Nephron progenitor cell (in vitro differentiated cells): ENCODE measurements around the gene SEC14L5.

Source experiments
- DNase-seq: peaks from one replicate; pipeline ENCODE4 v3.0.0; 2021
- H3K27ac Mint-ChIP-seq: 2 replicates; pipeline ENCODE4 v1.8.0; 2021; ENCODE audit warnings: mild to moderate bottlenecking, moderate library complexity, mixed read lengths
- H3K27me3 Mint-ChIP-seq: 2 replicates; pipeline ENCODE4 v1.8.0; 2021; ENCODE audit warnings: mild to moderate bottlenecking, low read depth, mixed read lengths; ENCODE audit not compliant: poor library complexity
- H3K36me3 Mint-ChIP-seq: 2 replicates; pipeline ENCODE4 v1.8.0; 2021; ENCODE audit warnings: low read depth, mixed read lengths
- H3K4me1 Mint-ChIP-seq: 2 replicates; pipeline ENCODE4 v1.8.0; 2021; ENCODE audit warnings: mixed read lengths
- H3K4me3 Mint-ChIP-seq: 2 replicates; pipeline ENCODE4 v1.8.0; 2021; ENCODE audit warnings: mild to moderate bottlenecking, moderate library complexity, mixed read lengths
- H3K9me3 Mint-ChIP-seq: 2 replicates; pipeline ENCODE4 v1.8.0; 2021; ENCODE audit warnings: mild to moderate bottlenecking, moderate library complexity, mixed read lengths
- CTCF ChIP-seq: fragments of 200-600 bp; sonication (generic); IDR thresholded peaks from 2 replicates; pipeline ENCODE4 v1.5.0; 2021; ENCODE audit warnings: antibody characterized with exemption

SEC14L5 gene

GRCh38 chr16:4980691-4981090 is 22.6 kb downstream of the SEC14L5 start:
- TF ChIP-seq CTCF, result no peak
- no peak overlapping the region for H3K27ac Mint-ChIP-seq
- H3K9me3 Mint-ChIP-seq, result peaks cover 1% of the 10 kb centered on the region
- peaks cover 25% of the 10 kb centered on the region for H3K27me3 Mint-ChIP-seq
- H3K36me3 Mint-ChIP-seq, result no peaks in the 10 kb centered on the region
- H3K4me1 Mint-ChIP-seq, result peaks cover 38% of the 10 kb centered on the region
- no peak overlapping the region for H3K4me3 Mint-ChIP-seq
- no peak for DNase-seq

GRCh38 chr16:4981473-4981872 is 23.3 kb downstream of the SEC14L5 start:
- DNase-seq, result no peak
- H3K36me3 Mint-ChIP-seq, result no peaks in the 10 kb centered on the region
- TF ChIP-seq CTCF, result no peak
- H3K4me3 Mint-ChIP-seq, result no peak overlapping the region
- H3K9me3 Mint-ChIP-seq, result no peaks in the 10 kb centered on the region
- H3K27me3 Mint-ChIP-seq, result peaks cover 33% of the 10 kb centered on the region
- no peak overlapping the region for H3K27ac Mint-ChIP-seq
- H3K4me1 Mint-ChIP-seq, result peaks cover 34% of the 10 kb centered on the region

- Mint-ChIP-seq H3K36me3 (no peaks in the 10 kb centered on the region), H3K9me3 (no peaks in the 10 kb centered on the region), H3K4me1 (peaks cover 31% of the 10 kb centered on the region), H3K4me3 (no peak overlapping the region), H3K27me3 (peaks cover 41% of the 10 kb centered on the region), H3K27ac (no peak overlapping the region)
- no peak for DNase-seq
- no peak for TF ChIP-seq CTCF
Observed at GRCh38 chr16:4982056-4982867, 24.1 kb downstream of the SEC14L5 start.

- no peak overlapping the region for H3K4me3 Mint-ChIP-seq
- no peak overlapping the region for H3K27ac Mint-ChIP-seq
- peaks cover 57% of the 10 kb centered on the region for H3K27me3 Mint-ChIP-seq
- peaks cover 4% of the 10 kb centered on the region for H3K9me3 Mint-ChIP-seq
- no peak for TF ChIP-seq CTCF
- H3K4me1 Mint-ChIP-seq, result peaks cover 24% of the 10 kb centered on the region
- no peaks in the 10 kb centered on the region for H3K36me3 Mint-ChIP-seq
- no peak for DNase-seq
Observed at GRCh38 chr16:4984174-4984990, 26.3 kb downstream of the SEC14L5 start.

- no peak for DNase-seq
- Mint-ChIP-seq H3K9me3 (peaks cover 7% of the 10 kb centered on the region), H3K27me3 (peaks cover 67% of the 10 kb centered on the region), H3K36me3 (no peaks in the 10 kb centered on the region), H3K27ac (no peak overlapping the region), H3K4me1 (no peaks in the 10 kb centered on the region), H3K4me3 (peak overlapping the region; percentile 25)
- no peak for TF ChIP-seq CTCF
Observed at GRCh38 chr16:4987250-4987579, 29.1 kb downstream of the SEC14L5 start.
